Fibroblast of villous mesenchyme (primary cell): Measurements from ENCODE around the gene SOD1. TPM values are rescaled to one million over a fixed set of nuclear protein-coding genes. Genes with fewer than 3 reads are reported as not detected.

Source experiments
- DNase-seq: peaks from one replicate; pipeline ENCODE4 v3.0.0-alpha.2; 2010; ENCODE audit warnings: low read depth
- H3K4me3 ChIP-seq: 2 replicates; pipeline ENCODE4 v1.5.1; 2011; ENCODE audit warnings: low read depth, mild to moderate bottlenecking, low read length
- CTCF ChIP-seq: IDR thresholded peaks from 2 replicates; pipeline ENCODE4 v1.5.1; 2012; ENCODE audit warnings: low read depth, mild to moderate bottlenecking, low read length; ENCODE audit not compliant: insufficient read depth
- total RNA-seq: library from RNA; depleted of rRNA; stranded (reverse); fragments of >200 nt; gene quantifications from 2 replicates; pipeline ENCODE4 v1.2.3, GENCODE V29; 2012

The SOD1 gene
- total RNA-seq, 1 donor: 234 TPM

GRCh38 chr21:31710586-31710985 lies 51.1 kb downstream of the SOD1 start:
- DNase-seq: peak; percentile 41
- no peak overlapping the region for H3K4me3 ChIP-seq
- TF ChIP-seq CTCF: no peak

GRCh38 chr21:31711326-31711725 lies 51.8 kb downstream of the SOD1 start:
- no peak for TF ChIP-seq CTCF
- no peak for DNase-seq
- H3K4me3 ChIP-seq: no peak overlapping the region

GRCh38 chr21:31711745-31712285 lies 52.3 kb downstream of the SOD1 start:
- no peak for TF ChIP-seq CTCF
- no peak for DNase-seq
- no peak overlapping the region for H3K4me3 ChIP-seq

GRCh38 chr21:31713115-31713514 lies 53.6 kb downstream of the SOD1 start:
- no peak for DNase-seq
- TF ChIP-seq CTCF: no peak
- H3K4me3 ChIP-seq: no peak overlapping the region

- DNase-seq: peak; percentile 11
- TF ChIP-seq CTCF: no peak
- H3K4me3 ChIP-seq: no peak overlapping the region
These were observed 54.7 kb downstream of the SOD1 start for GRCh38 chr21:31713973-31714740.

- no peak overlapping the region for H3K4me3 ChIP-seq
- no peak for DNase-seq
- TF ChIP-seq CTCF: no peak
These were observed 55.4 kb downstream of the SOD1 start for GRCh38 chr21:31714741-31715365.

GRCh38 chr21:31716106-31716505 lies 56.6 kb downstream of the SOD1 start:
- no peak for TF ChIP-seq CTCF
- H3K4me3 ChIP-seq: no peak overlapping the region

More at GRCh38 chr21:31716106-31716505, 56.6 kb downstream of the SOD1 start:
- DNase-seq: no peak
